Stimulated activated CD8-positive, alpha-beta memory T cell treated with anti-CD3 and anti-CD28 coated beads, Interleukin-7, amount 100 ng/mL, for 4 hours (primary cell): Measurements from ENCODE around the gene CACNG4.

Experiments used
- DNase-seq, 2 donors: peaks; one replicate each; pipeline ENCODE4 v3.0.0-alpha.2; 2020; ENCODE audit warnings: low read depth in 2 of 2

CACNG4 gene

DNA sequence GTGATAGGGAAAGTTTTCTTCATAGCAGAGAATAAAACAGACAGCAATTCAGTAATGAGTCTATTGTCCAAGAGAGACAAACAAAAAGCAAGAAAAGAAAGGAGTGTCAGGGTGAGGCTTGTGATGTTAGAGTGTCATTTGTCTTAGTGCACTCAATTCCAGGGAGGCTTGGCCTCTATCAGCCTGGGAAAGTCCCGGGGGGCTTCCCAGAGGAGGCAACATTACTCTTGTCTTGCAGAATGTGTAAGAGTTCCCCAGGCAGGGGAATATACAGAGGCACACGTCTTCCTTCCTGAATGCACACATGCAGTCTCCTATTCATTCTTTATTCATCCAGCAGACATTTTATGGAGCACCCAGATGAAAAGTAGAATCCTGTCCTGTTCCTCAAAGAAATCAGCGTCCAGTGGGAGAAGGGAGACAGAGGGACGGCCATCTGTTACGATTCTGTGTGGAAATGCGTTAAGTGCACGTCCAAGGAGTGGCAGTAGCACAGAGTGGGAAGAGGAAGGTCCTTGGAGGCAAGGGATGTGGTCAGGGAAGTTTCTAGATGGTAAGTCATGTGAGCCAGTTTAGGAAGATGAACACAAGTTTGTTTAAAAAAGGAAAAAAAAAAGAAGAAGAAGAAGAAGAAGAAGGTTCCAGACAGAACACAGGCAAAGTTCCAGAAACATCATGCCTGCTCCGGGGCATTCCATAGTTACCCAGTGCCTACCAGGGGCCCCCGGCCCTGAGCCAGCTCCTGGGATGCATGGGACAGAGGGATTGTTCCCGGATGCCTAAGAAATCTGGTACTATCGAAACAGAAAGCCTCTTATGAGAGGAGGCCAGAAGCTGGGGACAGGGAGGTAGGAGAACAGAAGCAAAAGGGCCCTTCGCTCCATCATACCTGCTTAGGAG lies 21.1 kb downstream of the CACNG4 start:
- DNase-seq, result no peak

DNA sequence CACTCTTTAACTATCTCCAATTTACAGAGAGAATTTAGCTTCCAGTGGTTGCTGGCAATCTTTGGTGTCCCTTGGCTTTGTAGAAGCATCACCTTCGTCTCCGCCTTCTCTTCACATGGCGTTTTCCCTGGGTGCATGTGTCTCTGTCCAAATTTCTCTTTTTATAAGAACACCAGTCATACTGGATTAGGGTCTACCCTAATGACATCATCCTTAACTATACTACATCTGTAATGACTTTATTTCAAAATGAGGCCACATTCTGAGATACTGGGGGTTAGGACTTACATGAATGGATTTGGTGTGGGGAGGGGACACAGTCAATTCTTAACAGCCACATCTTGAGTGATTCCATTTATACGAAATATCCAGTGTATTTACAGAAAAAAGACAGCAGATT lies 22.2 kb downstream of the CACNG4 start:
- DNase-seq, result no peak

DNA sequence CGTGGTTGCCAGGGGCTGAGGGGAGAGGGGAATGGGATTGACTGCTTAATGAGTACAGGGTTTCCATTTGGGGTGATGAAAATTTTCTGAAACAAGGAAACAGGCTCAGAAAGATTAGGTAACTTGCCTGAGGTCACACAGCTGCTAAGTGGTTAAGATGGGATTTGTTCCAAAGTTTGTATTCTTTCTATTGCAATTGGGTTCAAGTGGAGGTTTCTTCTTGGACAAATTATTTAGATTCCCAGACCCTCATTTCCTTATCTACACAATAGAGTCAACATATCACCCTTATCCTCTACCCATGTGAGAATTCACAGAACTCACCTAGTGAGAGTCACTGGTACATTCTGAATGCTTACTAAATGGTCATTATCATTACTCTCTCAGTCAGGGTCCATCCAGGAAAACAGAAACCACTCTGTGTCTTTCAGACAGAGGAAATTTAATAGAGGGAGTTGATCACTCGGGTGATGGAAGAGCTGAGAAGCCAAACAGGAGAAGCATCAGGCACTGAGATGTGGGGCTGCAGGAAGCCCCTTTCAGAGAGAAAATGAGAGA lies 22.6 kb downstream of the CACNG4 start:
- no peak for DNase-seq

- no peak for DNase-seq
Observed at GRCh38 chr17:66988069-66988798, 23.7 kb downstream of the CACNG4 start.

GRCh38 chr17:66989076-66989475 lies 24.6 kb downstream of the CACNG4 start:
- DNase-seq, result no peak

- no peak for DNase-seq
Observed at GRCh38 chr17:66989579-66989978, 25.1 kb downstream of the CACNG4 start.

DNA sequence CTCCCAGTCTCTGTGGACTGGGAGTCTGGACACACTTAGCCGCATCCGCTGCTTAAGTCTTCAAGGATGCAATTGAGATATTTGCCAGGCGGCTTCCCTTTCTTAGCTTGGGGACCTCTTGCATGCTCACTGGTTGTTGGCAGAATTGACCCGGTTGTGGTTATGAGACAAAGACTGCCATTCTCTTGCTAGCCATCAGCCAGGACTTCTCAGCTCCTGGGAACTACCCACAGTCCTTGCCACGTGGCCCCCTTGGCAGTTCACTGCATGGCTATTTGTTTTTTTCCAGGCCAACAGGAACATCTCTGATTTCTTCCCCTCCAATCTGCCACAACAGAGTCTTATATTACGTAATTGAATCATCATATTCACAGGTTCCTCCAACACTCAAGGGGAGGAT lies 25.5 kb downstream of the CACNG4 start:
- no peak for DNase-seq

- no peak for DNase-seq
Observed at GRCh38 chr17:66992911-66993442, 28.5 kb downstream of the CACNG4 start.

DNA sequence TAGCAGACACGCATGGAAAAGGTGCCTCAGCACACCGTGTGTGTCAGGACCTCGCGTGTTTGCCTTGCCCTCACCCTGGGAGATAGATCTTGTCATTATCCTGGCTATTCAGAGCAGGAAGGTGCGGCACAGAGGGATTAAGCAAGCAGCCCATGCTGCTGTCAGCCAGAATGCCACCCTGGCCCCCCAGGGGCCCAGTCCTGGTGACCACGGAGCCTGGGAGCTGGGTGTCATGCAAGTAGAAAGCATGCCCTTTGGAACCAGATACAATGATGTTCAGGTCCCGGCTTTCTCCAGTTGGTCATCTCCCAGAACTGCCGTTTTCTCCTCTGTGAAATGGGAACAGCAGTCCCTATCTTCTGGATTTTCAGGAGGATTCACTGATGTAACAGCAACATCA lies 29.9 kb downstream of the CACNG4 start:
- DNase-seq, result no peak

- DNase-seq, result no peak
Observed at GRCh38 chr17:66994930-66995535, 30.5 kb downstream of the CACNG4 start.

- no peak for DNase-seq
Observed at GRCh38 chr17:66995944-66996343, 31.4 kb downstream of the CACNG4 start.

- no peak for DNase-seq
Observed at GRCh38 chr17:66996926-66997325, 32.4 kb downstream of the CACNG4 start.

DNA sequence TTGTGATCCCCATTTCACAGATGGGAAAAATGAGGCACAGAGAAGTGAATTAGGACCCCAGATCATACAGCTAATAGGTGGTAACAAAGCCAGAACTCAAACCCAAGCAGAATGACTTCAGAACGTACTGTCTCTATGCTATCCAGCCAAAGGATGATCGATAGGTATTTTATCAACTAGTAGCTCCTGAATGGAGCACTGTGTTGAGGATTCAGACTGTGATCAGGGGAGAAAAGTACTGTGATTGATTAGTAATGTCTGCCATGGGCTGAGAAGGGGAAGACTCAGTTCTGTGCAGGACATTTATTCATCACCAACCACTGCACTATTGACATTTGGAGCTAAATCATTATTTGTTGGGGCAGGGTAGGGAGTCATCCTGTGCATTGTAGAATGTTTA lies 38.7 kb downstream of the CACNG4 start:
- DNase-seq, result no peak

DNA sequence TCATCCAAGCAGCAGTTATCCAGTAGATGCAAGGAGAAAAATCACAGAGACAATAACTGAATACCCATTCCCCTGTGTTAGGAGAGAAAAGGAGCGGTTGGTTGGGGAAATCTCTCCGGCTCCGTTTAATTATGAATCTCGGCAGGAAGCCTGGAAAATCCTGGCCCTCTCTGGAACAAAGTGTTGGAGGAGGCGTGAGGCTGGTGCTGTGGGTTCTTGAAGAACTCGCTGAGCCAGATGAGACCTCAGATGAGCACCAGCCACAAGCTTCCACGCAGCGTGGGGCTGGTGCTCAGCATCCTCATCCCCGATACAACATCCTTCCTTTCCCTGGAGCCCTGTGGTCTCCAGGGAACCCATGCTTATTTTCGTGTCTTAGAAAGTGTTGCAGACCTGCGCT lies 39.7 kb downstream of the CACNG4 start:
- DNase-seq, result no peak

DNA sequence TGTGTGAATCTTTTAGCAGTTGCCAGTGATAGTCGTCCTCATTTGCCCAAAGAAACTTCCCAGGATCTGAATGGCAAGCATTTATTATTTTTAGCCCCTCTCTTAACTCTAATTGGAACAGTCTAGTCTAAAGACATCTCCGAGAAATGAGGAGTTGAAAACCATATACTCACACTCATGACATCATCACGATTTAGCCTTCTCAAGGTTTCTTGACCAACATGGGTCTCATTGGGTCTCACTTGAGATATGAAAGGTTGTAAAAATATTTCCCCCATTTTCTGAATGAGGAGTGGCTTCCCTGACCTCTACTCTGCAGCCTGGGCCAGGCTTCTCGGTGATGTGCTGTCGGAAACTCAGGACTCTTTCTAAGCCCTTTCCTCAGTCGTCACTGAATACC lies 42.8 kb downstream of the CACNG4 start:
- no peak for DNase-seq

DNA sequence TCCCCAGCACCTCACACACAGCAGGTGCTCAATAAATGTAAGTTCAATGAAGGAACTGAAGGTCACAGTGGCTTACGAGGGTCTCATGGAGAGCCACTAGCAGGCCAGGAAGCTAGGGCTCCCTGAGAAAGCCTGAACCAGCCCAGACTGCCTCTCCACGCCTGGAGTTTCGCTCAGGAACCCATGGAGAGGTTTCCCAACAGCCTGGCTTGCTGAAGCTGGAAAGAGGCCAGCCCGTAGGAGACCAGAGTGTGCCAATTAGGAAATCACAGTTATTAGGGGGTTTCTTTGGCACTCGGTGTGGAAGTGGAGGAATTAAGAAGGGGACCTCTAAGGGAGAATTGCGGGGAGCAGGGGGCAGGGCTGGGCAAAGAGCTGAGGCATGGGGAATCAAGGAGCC lies 43.6 kb downstream of the CACNG4 start:
- no peak for DNase-seq

- no peak for DNase-seq
Observed at GRCh38 chr17:67011527-67012175, 47.1 kb downstream of the CACNG4 start.

DNA sequence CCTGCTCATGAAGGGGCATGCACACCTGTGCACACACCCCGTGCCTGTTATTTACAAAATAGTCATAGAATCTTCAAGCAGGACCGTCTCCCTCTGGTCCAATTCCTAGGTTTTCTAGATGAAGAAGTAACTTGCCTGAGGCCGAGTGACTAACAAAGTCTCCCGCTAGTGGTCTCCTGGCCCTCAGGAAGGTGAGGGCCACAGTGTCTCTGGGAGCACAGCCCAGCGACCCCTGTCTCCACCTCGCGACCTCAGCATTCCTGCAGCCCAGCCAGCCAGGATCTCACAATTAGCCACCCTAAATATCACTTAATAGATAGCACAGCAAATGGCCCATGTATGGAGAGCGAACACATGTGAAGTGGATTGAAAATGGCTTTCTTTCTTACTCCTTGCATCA lies 49.4 kb downstream of the CACNG4 start:
- DNase-seq, result no peak

DNA sequence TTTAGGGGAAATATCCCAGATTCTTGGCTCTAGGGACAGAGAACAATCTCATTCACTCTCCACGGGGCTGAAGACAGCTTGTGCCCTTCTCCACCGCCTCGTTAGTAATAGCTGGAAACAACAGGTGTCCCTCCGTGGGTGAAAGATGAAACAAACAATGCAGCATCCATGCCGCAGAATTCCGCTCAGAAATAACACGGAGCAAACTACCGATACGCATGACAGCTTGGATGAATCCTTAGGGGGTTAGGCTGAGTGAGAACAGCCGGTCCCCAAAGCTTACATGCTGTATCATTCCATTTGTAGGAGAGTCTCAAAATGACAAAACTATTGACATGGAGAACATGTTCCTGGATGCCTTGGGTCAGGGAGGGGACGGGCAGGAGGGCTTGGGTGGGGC lies 50.5 kb downstream of the CACNG4 start:
- no peak for DNase-seq

GRCh38 chr17:67016039-67016762 lies 51.7 kb downstream of the CACNG4 start:
- DNase-seq, result no peak

GRCh38 chr17:67017910-67018309 lies 53.4 kb downstream of the CACNG4 start:
- DNase-seq, result no peak
